ENCODE data around the gene TRAK1.

GRCh38 chr3:42204867-42205599, 113.9 kb downstream of the TRAK1 start:
- TF ChIP-seq CTCF (IDR thresholded peaks at IDR 0.05 in 8 of 11, conservative IDR thresholded peaks at IDR 0.05 in 3 of 11) (no peak), POLR2AphosphoS5 (IDR thresholded peaks at IDR 0.05) (no peak), POLR2A (IDR thresholded peaks at IDR 0.05) (no peak)
